Caco-2 (cell line): ENCODE data around the gene PALS2. TPM values are rescaled to one million over a fixed set of nuclear protein-coding genes. Genes with fewer than 3 reads are reported as not detected.

Experiments used
- BruUV-seq: library from RNA; stranded (reverse); fragments of 400-500 nt; replicated peaks from 2 replicates; lab custom pipeline; 2021; lab: Mats Ljungman, UMichigan
- CTCF ChIA-PET: fragments of 300-600 bp; sonication (Branson Sonifier 250); formaldehyde crosslinking; loops from one replicate; lab custom pipeline; 2022; ENCODE audit warnings: antibody characterized with exemption; lab: Charles Lee
- POLR2A ChIA-PET: fragments of 300-600 bp; sonication (Branson Sonifier 250); formaldehyde crosslinking; loops from one replicate; lab custom pipeline; 2022; ENCODE audit warnings: antibody characterized with exemption; lab: Charles Lee
- DNase-seq, 2 experiments: peaks; one replicate each; pipeline versions ENCODE4 v3.0.0 to v3.0.0-alpha.2; 2020 to 2022
- H3K27me3 ChIP-seq: replicated peaks from 2 replicates; pipeline ENCODE4 v1.6.0; 2011; ENCODE audit warnings: low read length; ENCODE audit not compliant: control insufficient read depth, insufficient read depth
- H3K36me3 ChIP-seq: 2 replicates; pipeline ENCODE4 v1.5.1; 2011; ENCODE audit warnings: low read length; ENCODE audit not compliant: control insufficient read depth, insufficient read depth
- H3K4me1 ChIP-seq: fragments of 250-450 bp; sonication (Bioruptor Pico); 2 replicates; pipeline ENCODE4 v1.5.1; 2020; ENCODE audit warnings: mild to moderate bottlenecking
- H3K4me3 ChIP-seq: 2 replicates; pipeline ENCODE4 v1.5.1; 2011; ENCODE audit warnings: low read depth, mild to moderate bottlenecking, control low read depth, low read length
- H3K9me3 ChIP-seq: fragments of 250-450 bp; sonication (Bioruptor Pico); 2 replicates; pipeline ENCODE4 v1.5.1; 2020; ENCODE audit warnings: mild to moderate bottlenecking, moderate library complexity
- H3K27ac Mint-ChIP-seq: one replicate; pipeline ENCODE4 v1.8.0; 2022; ENCODE audit warnings: mixed read lengths; ENCODE audit not compliant: unreplicated experiment
- H3K27me3 Mint-ChIP-seq: one replicate; pipeline ENCODE4 v1.8.0; 2022; ENCODE audit warnings: mixed read lengths; ENCODE audit not compliant: insufficient read depth, unreplicated experiment
- H3K36me3 Mint-ChIP-seq: one replicate; pipeline ENCODE4 v1.8.0; 2022; ENCODE audit warnings: mild to moderate bottlenecking, mixed read lengths; ENCODE audit not compliant: insufficient read depth, unreplicated experiment
- H3K4me1 Mint-ChIP-seq: one replicate; pipeline ENCODE4 v1.8.0; 2022; ENCODE audit warnings: low read depth, mixed read lengths; ENCODE audit not compliant: unreplicated experiment
- H3K4me3 Mint-ChIP-seq: one replicate; pipeline ENCODE4 v1.8.0; 2022; ENCODE audit warnings: mild to moderate bottlenecking, moderate library complexity, mixed read lengths; ENCODE audit not compliant: unreplicated experiment
- H3K9me3 Mint-ChIP-seq: one replicate; pipeline ENCODE4 v1.8.0; 2022; ENCODE audit warnings: mixed read lengths; ENCODE audit not compliant: unreplicated experiment
- intact Hi-C: fragments of 100-400 bp; cut with micrococcal nuclease; formaldehyde crosslinking; loops from one replicate; pipeline ENCODE4 v1.10.0; 2022; ENCODE audit not compliant: unreplicated experiment
- total RNA-seq: library from RNA; stranded (reverse); gene quantifications from 2 replicates; pipeline ENCODE4 v1.2.3, GENCODE V29; 2022
- TF ChIP-seq, protein P1 (sequence below), 2 experiments: fragments of 200-600 bp in 1 of 2; IDR thresholded peaks; 1 replicate in 1 of 2; 2 replicates in 1 of 2; pipeline versions ENCODE4 v1.5.1 to v1.8.0; 2011 to 2022; ENCODE audit warnings: antibody characterized with exemption in 1 of 2, control low read depth in 1 of 2, inconsistent platforms in 1 of 2, low read depth in 1 of 2, low read length in 1 of 2, mild to moderate bottlenecking in 1 of 2, moderate library complexity in 1 of 2; ENCODE audit not compliant: insufficient read depth in 1 of 2, severe bottlenecking in 1 of 2, unreplicated experiment in 1 of 2

Gene PALS2
- total RNA-seq, 1 experiment from 2014 or later: 38.5 TPM

DNA sequence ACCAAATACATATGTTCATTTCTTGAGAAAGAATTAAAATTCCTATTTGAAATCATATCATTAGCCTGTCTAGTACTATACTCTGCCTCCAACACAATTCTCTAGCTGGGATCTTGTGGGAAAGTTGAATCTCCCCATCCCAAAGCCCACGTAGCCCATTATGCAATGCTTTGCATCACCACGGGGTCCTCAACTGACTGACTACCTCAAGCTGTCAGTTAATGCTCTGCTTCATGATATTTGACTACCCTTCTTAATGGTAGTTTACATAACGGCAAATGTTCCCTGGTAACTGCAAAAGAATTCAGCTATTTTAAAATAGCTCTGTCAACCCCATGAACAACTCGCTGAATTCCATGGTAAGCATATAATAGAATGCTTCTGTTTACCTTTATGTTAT lies 23.3 kb upstream of the PALS2 start:
- Histone ChIP-seq H3K4me1 (no peaks in the 10 kb centered on the region), H3K9me3 (no peaks in the 10 kb centered on the region), H3K27me3 (no peaks in the 10 kb centered on the region; the same call in 1 of the 2 replicates), H3K4me3 (no peak overlapping the region), H3K36me3 (no peaks in the 10 kb centered on the region)
- no peaks in the 10 kb centered on the region for H3K4me1 Mint-ChIP-seq
- no peak overlapping the region for H3K27ac Mint-ChIP-seq
- no peaks in the 10 kb centered on the region for H3K36me3 Mint-ChIP-seq
- no peak for DNase-seq
- intact Hi-C loops: no loop called here
- TF ChIP-seq, protein P1, sequence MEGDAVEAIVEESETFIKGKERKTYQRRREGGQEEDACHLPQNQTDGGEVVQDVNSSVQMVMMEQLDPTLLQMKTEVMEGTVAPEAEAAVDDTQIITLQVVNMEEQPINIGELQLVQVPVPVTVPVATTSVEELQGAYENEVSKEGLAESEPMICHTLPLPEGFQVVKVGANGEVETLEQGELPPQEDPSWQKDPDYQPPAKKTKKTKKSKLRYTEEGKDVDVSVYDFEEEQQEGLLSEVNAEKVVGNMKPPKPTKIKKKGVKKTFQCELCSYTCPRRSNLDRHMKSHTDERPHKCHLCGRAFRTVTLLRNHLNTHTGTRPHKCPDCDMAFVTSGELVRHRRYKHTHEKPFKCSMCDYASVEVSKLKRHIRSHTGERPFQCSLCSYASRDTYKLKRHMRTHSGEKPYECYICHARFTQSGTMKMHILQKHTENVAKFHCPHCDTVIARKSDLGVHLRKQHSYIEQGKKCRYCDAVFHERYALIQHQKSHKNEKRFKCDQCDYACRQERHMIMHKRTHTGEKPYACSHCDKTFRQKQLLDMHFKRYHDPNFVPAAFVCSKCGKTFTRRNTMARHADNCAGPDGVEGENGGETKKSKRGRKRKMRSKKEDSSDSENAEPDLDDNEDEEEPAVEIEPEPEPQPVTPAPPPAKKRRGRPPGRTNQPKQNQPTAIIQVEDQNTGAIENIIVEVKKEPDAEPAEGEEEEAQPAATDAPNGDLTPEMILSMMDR (IDR thresholded peaks at IDR 0.05; ENCODE audit: insufficient read depth in 1 of 2, low read depth in 1 of 2, low read length in 1 of 2, severe bottlenecking in 1 of 2, unreplicated experiment in 1 of 2): no peak
- ChIA-PET POLR2A (no interaction called here), CTCF (no interaction called here)
- no TSS peak for BruUV-seq
- H3K4me3 Mint-ChIP-seq: no peak overlapping the region
- H3K9me3 Mint-ChIP-seq: no peaks in the 10 kb centered on the region
- H3K27me3 Mint-ChIP-seq: no peaks in the 10 kb centered on the region

DNA sequence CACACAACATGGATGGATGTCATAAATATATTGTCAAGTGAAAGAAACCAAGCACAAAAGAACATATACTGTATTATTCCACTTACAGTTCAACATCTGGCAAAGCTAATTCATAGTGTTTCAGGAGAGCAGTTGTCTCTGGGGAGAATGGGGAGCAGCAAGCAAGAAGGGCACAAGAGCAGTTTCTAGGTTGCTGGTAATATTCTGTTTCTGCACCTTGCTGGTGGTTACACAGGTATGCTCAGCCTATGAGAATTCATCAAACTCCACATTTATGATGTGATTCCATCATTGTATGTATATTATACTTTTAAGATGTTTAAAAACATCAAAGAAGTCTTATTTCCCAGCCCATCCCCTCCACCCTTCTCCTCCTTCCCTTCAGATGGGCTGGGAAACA lies 18.1 kb upstream of the PALS2 start:
- ChIA-PET CTCF (no interaction called here), POLR2A (no interaction called here)
- H3K4me3 ChIP-seq: no peak overlapping the region
- intact Hi-C loops: no loop called here
- H3K4me1 ChIP-seq: no peaks in the 10 kb centered on the region
- no peak for DNase-seq
- no peaks in the 10 kb centered on the region; the same call in 1 of the 2 replicates for H3K27me3 ChIP-seq
- no TSS peak for BruUV-seq
- no peaks in the 10 kb centered on the region for H3K4me1 Mint-ChIP-seq
- TF ChIP-seq, protein P1 (IDR thresholded peaks at IDR 0.05; ENCODE audit: insufficient read depth in 1 of 2, low read depth in 1 of 2, low read length in 1 of 2, severe bottlenecking in 1 of 2, unreplicated experiment in 1 of 2): no peak
- no peak overlapping the region for H3K27ac Mint-ChIP-seq
- H3K9me3 Mint-ChIP-seq: no peaks in the 10 kb centered on the region
- no peaks in the 10 kb centered on the region for H3K27me3 Mint-ChIP-seq
- no peaks in the 10 kb centered on the region for H3K36me3 Mint-ChIP-seq
- no peaks in the 10 kb centered on the region for H3K9me3 ChIP-seq
- no peaks in the 10 kb centered on the region for H3K36me3 ChIP-seq
- no peak overlapping the region for H3K4me3 Mint-ChIP-seq

DNA sequence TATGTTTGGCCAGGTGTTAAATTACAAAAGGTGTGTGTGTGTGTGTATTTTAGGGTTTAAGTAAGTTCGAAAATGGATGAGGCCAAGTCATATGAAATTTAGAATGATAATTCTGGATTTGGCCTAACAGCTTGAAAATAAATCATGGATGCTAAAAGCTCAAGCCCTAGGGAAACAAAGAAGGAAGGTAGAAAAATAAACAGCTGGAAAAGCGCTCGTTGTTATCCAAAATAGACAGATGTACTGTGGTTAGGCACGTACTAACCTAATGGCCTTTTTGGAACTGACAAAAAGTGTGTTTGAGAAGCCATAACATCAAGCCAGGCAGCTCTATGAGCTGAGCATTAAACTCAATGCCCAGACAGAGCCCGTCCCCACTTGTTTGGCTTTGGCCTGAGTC lies 17.5 kb upstream of the PALS2 start:
- Mint-ChIP-seq H3K4me1 (peaks cover under 1% of the 10 kb centered on the region), H3K36me3 (no peaks in the 10 kb centered on the region), H3K4me3 (no peak overlapping the region), H3K9me3 (no peaks in the 10 kb centered on the region), H3K27me3 (no peaks in the 10 kb centered on the region), H3K27ac (no peak overlapping the region)
- intact Hi-C loops: no loop called here
- BruUV-seq: no TSS peak
- Histone ChIP-seq H3K9me3 (no peaks in the 10 kb centered on the region), H3K4me1 (no peaks in the 10 kb centered on the region), H3K36me3 (no peaks in the 10 kb centered on the region), H3K4me3 (no peak overlapping the region), H3K27me3 (no peaks in the 10 kb centered on the region; the same call in 1 of the 2 replicates)
- TF ChIP-seq, protein P1 (IDR thresholded peaks at IDR 0.05; ENCODE audit: insufficient read depth in 1 of 2, low read depth in 1 of 2, low read length in 1 of 2, severe bottlenecking in 1 of 2, unreplicated experiment in 1 of 2): no peak
- DNase-seq: no peak
- ChIA-PET CTCF (no interaction called here), POLR2A (no interaction called here)
